Mesendoderm (in vitro differentiated cells): Measurements from ENCODE around the gene PLA1A.
A peak's percentile ranks its signal among the peaks of the same experiment; 100 is the strongest.

Experiments
- DNase-seq: peaks from one replicate; pipeline ENCODE4 v3.0.0; 2013
- H2AK5ac ChIP-seq: 2 replicates; pipeline ENCODE4 v1.6.1; 2013; ENCODE audit warnings: low read length, inconsistent platforms
- H2BK120ac ChIP-seq: 2 replicates; pipeline ENCODE4 v1.6.1; 2013; ENCODE audit warnings: low read depth, mild to moderate bottlenecking, low read length, moderate library complexity, mixed read lengths
- H2BK15ac ChIP-seq: replicated peaks from 2 replicates; pipeline ENCODE4 v1.6.1; 2013; ENCODE audit warnings: low read depth, mild to moderate bottlenecking, moderate library complexity
- H2BK5ac ChIP-seq: 2 replicates; pipeline ENCODE4 v1.6.1; 2013; ENCODE audit warnings: low read length, inconsistent platforms
- H3K18ac ChIP-seq: 2 replicates; pipeline ENCODE4 v1.6.1; 2013; ENCODE audit warnings: mild to moderate bottlenecking, low read length, mixed read lengths
- H3K23ac ChIP-seq: one replicate; pipeline ENCODE4 v1.6.1; 2013; ENCODE audit warnings: low read length
- H3K27ac ChIP-seq: 2 replicates; pipeline ENCODE4 v1.5.1; 2013; ENCODE audit warnings: low read depth, mild to moderate bottlenecking, inconsistent platforms, low read length, moderate library complexity
- H3K27me3 ChIP-seq: 2 replicates; pipeline ENCODE4 v1.6.1; 2013; ENCODE audit warnings: low read length, control low read depth, mild to moderate bottlenecking, inconsistent platforms; ENCODE audit not compliant: insufficient read depth, poor library complexity
- H3K36me3 ChIP-seq: 2 replicates; pipeline ENCODE4 v1.6.1; 2013; ENCODE audit warnings: low read length, inconsistent platforms; ENCODE audit not compliant: control insufficient read depth, insufficient read depth
- H3K4ac ChIP-seq: one replicate; pipeline ENCODE4 v1.6.1; 2013; ENCODE audit warnings: low read depth, mild to moderate bottlenecking, low read length, moderate library complexity
- H3K4me1 ChIP-seq: 2 replicates; pipeline ENCODE4 v1.6.1; 2013; ENCODE audit warnings: low read depth, low read length, inconsistent platforms; ENCODE audit not compliant: control insufficient read depth
- H3K4me2 ChIP-seq: 2 replicates; pipeline ENCODE4 v1.6.1; 2013; ENCODE audit warnings: low read length
- H3K4me3 ChIP-seq: 2 replicates; pipeline ENCODE4 v1.5.1; 2013; ENCODE audit warnings: mild to moderate bottlenecking, low read length
- H3K56ac ChIP-seq: one replicate; pipeline ENCODE4 v1.6.1; 2013; ENCODE audit warnings: low read length
- H3K79me1 ChIP-seq: 2 replicates; pipeline ENCODE4 v1.6.1; 2013; ENCODE audit warnings: low read length, inconsistent platforms
- H3K79me2 ChIP-seq: 2 replicates; pipeline ENCODE4 v1.6.1; 2013; ENCODE audit warnings: mild to moderate bottlenecking, low read length; ENCODE audit not compliant: control insufficient read depth, insufficient read depth
- H3K9ac ChIP-seq: 2 replicates; pipeline ENCODE4 v1.6.1; 2013; ENCODE audit warnings: low read length, inconsistent platforms
- H4K5ac ChIP-seq: one replicate; pipeline ENCODE4 v1.6.1; 2013; ENCODE audit warnings: low read length
- H4K8ac ChIP-seq: one replicate; pipeline ENCODE4 v1.6.1; 2013; ENCODE audit warnings: low read depth, mild to moderate bottlenecking, control low read depth, low read length, moderate library complexity
- WGBS: extraction: QIAGEN DNeasy Blood & Tissue Kit; methylation state at CpG from one replicate; pipeline ENCODE4 v1.1.7; 2013; ENCODE audit warnings: low lambda C conversion rate, missing lambda C conversion rate; ENCODE audit not compliant: insufficient coverage; ENCODE audit errors: extremely low coverage; 5-methylcytosine and 5-hydroxymethylcytosine counted together

Gene PLA1A

DNA sequence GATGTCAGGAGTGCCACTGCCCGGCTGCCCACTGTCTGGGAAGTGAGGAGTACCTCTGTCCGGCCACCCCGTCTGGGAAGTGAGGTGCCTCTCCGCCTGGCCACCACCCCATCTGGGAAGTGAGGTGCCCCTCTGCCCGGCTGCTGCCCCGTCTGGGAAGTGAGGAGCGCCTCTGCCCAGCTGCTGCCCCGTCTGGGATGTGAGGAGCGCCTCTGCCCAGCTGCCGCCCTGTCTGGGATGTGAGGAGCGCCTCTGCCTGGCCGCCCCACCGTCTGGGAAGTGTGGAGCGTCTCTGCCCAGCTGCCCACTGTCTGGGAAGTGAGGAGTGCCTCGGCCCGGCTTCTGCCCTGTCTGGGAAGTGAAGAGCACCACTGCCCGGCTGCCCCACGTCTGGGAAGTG, 76.2 kb downstream of the PLA1A start:
- H2BK120ac ChIP-seq: no peak overlapping the region
- no peak overlapping the region for H2AK5ac ChIP-seq
- no peak overlapping the region for H3K9ac ChIP-seq
- H4K5ac ChIP-seq: no peak overlapping the region
- no peak overlapping the region for H3K4me3 ChIP-seq
- WGBS: no CpG with 5 or more reads among the region's 18 CpGs
- DNase-seq: no peak
- no peaks in the 10 kb centered on the region for H3K27me3 ChIP-seq
- peaks cover 4% of the 10 kb centered on the region for H3K4me1 ChIP-seq
- H3K79me1 ChIP-seq: peaks cover 10% of the 10 kb centered on the region
- H2BK5ac ChIP-seq: no peak overlapping the region
- no peak overlapping the region for H3K27ac ChIP-seq
- H3K23ac ChIP-seq: no peak overlapping the region
- H3K18ac ChIP-seq: no peak overlapping the region
- no peak overlapping the region for H4K8ac ChIP-seq
- H3K79me2 ChIP-seq: peaks cover 11% of the 10 kb centered on the region
- no peak overlapping the region for H3K4ac ChIP-seq
- no peak overlapping the region for H2BK15ac ChIP-seq
- H3K4me2 ChIP-seq: no peak overlapping the region
- H3K56ac ChIP-seq: no peak overlapping the region
- no peaks in the 10 kb centered on the region for H3K36me3 ChIP-seq

DNA sequence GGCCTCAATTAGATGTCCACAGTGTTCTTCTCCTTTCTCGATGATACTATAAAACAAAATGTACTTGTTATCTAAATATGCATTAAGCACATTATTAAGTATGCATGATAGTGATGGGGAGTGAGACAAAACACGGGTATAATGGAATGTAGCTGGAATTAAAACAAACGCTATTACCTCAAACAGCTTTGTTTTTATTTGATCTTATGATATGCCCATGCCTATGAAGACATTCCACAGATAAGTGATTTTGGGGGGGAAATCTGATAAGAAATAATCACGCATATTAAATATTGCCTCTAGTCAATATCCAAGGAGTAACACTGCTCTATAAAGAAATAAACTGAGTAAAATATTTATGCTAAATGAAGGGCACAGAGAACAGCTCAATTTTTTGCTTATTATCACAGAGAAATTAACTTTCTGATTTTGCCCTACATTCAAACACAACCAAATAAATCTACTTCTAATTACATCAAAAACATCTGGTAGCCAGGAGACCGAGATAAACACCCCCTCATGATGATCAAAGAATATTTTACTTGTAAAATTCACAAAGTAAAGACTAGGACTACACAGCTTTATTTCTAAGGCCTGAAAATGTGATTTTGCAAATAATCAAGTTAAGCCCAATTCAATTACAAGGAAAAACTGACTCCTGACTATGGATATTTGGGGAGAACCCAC, 77.6 kb downstream of the PLA1A start:
- Histone ChIP-seq H2BK5ac (no peak overlapping the region), H2BK120ac (no peak overlapping the region), H4K5ac (no peak overlapping the region), H2BK15ac (no peak overlapping the region), H3K79me1 (peaks cover 10% of the 10 kb centered on the region), H2AK5ac (no peak overlapping the region), H3K36me3 (no peaks in the 10 kb centered on the region), H3K9ac (peak overlapping the region; percentile 93), H3K4me3 (no peak overlapping the region), H3K4me2 (no peak overlapping the region), H3K23ac (no peak overlapping the region), H3K27me3 (no peaks in the 10 kb centered on the region), H3K18ac (no peak overlapping the region), H3K4ac (no peak overlapping the region), H3K79me2 (peaks cover 11% of the 10 kb centered on the region), H3K27ac (no peak overlapping the region), H4K8ac (no peak overlapping the region), H3K56ac (peak overlapping the region; percentile 65), H3K4me1 (peaks cover 4% of the 10 kb centered on the region)
- DNase-seq: no peak
- WGBS: no CpG with 5 or more reads among the region's 5 CpGs

DNA sequence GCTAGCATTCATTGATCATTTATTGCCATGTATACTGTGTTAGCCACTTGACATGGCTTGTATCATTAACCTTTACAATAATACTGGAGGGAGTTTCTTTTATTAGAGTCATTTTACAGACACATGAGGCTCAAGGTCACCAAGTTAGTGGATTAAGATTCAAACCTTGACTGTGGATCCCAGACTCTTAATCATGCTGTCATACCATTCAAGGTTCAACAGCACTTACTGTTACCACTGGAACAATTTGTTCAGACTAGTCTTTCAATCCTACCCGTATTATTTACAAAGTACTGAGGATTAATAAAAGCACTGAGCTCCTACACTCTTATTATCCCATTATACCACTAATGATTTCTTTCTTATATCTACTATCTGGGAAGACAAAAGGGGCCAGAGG, 78.3 kb downstream of the PLA1A start:
- Histone ChIP-seq H3K9ac (peak overlapping the region; percentile 93), H3K27ac (no peak overlapping the region)
- no CpG with 5 or more reads among the region's 1 CpG for WGBS

DNA sequence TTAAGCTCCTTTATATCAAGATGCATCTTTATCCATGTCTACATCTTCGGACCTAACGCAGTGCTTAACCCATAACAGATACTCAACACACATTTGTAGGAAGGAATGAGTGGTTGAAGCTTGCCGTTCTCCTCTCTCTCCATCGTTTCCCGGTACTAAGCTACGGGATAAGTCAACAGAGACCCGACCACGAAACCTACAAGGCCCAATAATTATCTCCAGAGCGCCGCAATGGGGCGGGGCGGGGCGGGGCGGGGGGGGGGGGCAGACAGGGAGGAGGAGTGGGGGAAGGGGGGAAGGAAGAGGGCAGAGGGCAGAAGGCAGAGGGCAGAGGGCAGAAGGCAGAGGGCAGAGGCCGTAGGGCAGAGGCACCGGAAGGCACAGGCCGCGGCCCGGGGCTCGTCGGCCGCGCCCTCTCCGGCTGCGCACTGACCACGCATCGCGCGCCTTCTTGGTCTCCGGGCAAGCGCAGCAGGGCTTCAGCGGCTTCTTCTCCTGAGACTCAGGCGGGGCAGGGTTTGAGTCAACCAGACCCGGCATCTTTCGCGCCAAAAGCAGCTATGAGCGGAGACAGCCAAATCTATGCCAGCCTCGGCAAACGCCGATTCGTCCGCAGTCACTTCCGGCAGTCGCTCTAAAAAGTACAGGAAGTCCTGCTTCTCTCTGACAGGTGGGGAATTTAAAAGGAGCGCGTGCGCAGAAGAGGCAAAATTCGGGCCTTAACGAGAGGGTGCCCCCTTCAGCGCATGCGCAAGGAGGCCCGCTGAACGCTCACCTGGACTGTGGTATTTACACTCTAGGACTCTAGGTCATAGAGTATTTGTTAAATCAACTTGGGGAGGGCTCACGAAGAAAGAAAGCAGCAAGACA, 79.3 kb downstream of the PLA1A start, which contains the start of gene COX17:
Gene COX17 (minus strand): TSS at position 636 of the 870 bp plus-strand sequence. CDS start 96 bp downstream, at position 540.
- no peak within 1 kb of the TSS for H2BK120ac ChIP-seq
- peak within 1 kb of the TSS; percentile 89 for H3K18ac ChIP-seq
- no peak within 1 kb of the TSS for H2BK15ac ChIP-seq
- no peaks in the 10 kb centered on the region for H3K36me3 ChIP-seq
- H3K56ac ChIP-seq: peak within 1 kb of the TSS; percentile 95
- H3K4ac ChIP-seq: peak within 1 kb of the TSS; percentile 88
- H3K79me1 ChIP-seq: peaks cover 10% of the 10 kb centered on the region
- peaks cover 11% of the 10 kb centered on the region for H3K79me2 ChIP-seq
- H4K8ac ChIP-seq: no peak within 1 kb of the TSS
- no peaks in the 10 kb centered on the region for H3K27me3 ChIP-seq
- H2BK5ac ChIP-seq: peak within 1 kb of the TSS; percentile 50
- peak within 1 kb of the TSS; percentile 93 for H3K4me3 ChIP-seq
- peak within 1 kb of the TSS; percentile 93 for H3K4me2 ChIP-seq
- peaks cover 4% of the 10 kb centered on the region for H3K4me1 ChIP-seq
- DNase-seq: peak; percentile 99
- peak within 1 kb of the TSS; percentile 45 for H3K23ac ChIP-seq
- WGBS: no CpG with 5 or more reads among the region's 54 CpGs
- peak within 1 kb of the TSS; percentile 93 for H3K9ac ChIP-seq
- no peak within 1 kb of the TSS for H2AK5ac ChIP-seq
- peak within 1 kb of the TSS; percentile 86 for H3K27ac ChIP-seq
- peak within 1 kb of the TSS; percentile 81 for H4K5ac ChIP-seq

More for the DNA sequence above, 78.3 kb downstream of the PLA1A start:
- Histone ChIP-seq H3K18ac (no peak overlapping the region), H3K4me2 (peak overlapping the region; percentile 93), H4K8ac (no peak overlapping the region), H3K79me1 (peaks cover 10% of the 10 kb centered on the region), H3K79me2 (peaks cover 11% of the 10 kb centered on the region), H2BK120ac (no peak overlapping the region), H3K36me3 (no peaks in the 10 kb centered on the region), H3K4me1 (peaks cover 4% of the 10 kb centered on the region), H3K4me3 (peak overlapping the region; percentile 93), H3K23ac (no peak overlapping the region), H2AK5ac (no peak overlapping the region), H3K56ac (peak overlapping the region; percentile 92), H2BK15ac (no peak overlapping the region), H3K4ac (no peak overlapping the region), H3K27me3 (no peaks in the 10 kb centered on the region), H4K5ac (no peak overlapping the region), H2BK5ac (no peak overlapping the region)
- DNase-seq: no peak

DNA sequence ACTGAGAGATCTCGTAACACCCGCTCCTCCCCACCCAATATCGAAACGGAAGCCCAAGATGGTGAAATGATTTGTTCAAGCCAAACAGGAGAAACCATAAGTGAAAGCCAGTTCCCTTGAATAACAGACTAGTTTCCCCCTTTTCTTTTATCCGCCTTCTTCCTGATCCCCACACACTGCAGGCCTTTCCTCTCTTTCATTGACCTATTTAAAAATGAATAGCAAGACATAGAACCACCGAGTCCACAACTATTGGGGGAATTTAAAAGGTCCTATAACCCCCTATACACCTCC, 79.9 kb downstream of the PLA1A start:
- H3K4me2 ChIP-seq: peak overlapping the region; percentile 64
- H3K79me2 ChIP-seq: peaks cover 11% of the 10 kb centered on the region
- peak overlapping the region; percentile 75 for H3K56ac ChIP-seq
- no CpG with 5 or more reads among the region's 6 CpGs for WGBS
- H2BK120ac ChIP-seq: no peak overlapping the region
- H3K36me3 ChIP-seq: no peaks in the 10 kb centered on the region
- no peak overlapping the region for H2AK5ac ChIP-seq
- no peak overlapping the region for H3K4ac ChIP-seq
- no peak overlapping the region for H2BK15ac ChIP-seq
- H3K4me3 ChIP-seq: no peak overlapping the region
- H3K18ac ChIP-seq: no peak overlapping the region
- no peak overlapping the region for H3K23ac ChIP-seq
- no peaks in the 10 kb centered on the region for H3K27me3 ChIP-seq
- peaks cover 10% of the 10 kb centered on the region for H3K79me1 ChIP-seq
- no peak overlapping the region for H4K8ac ChIP-seq
- H3K9ac ChIP-seq: peak overlapping the region; percentile 58
- H2BK5ac ChIP-seq: no peak overlapping the region
- H3K27ac ChIP-seq: no peak overlapping the region
- H4K5ac ChIP-seq: no peak overlapping the region
- DNase-seq: no peak
- peaks cover 4% of the 10 kb centered on the region for H3K4me1 ChIP-seq
